Ovary (tissue), 3 donors: Measurements from ENCODE around the gene TRIM41.

Experiments used
- EP300 ChIP-seq: sonication (generic); formaldehyde crosslinking; IDR thresholded peaks from one replicate; pipeline ENCODE4 v1.6.1; 2017; ENCODE audit warnings: antibody characterized with exemption
- POLR2A ChIP-seq: fragments of 450-650 bp; IDR thresholded peaks from one replicate; pipeline ENCODE4 v1.6.1; 2017; ENCODE audit warnings: antibody characterized with exemption, mild to moderate bottlenecking, moderate library complexity
- TF ChIP-seq, protein P1 (sequence below), 3 donors: fragments of 450-650 bp in 2 of 3; fragments of 200-600 bp in 1 of 3; IDR thresholded peaks; one replicate each; pipeline versions ENCODE4 v1.5.1 to v1.8.0; 2016 to 2022; ENCODE audit warnings: antibody characterized with exemption in 3 of 3, mild to moderate bottlenecking in 1 of 3
- donor health status: DM: no; HTN: no; CAD: no.

DNA sequence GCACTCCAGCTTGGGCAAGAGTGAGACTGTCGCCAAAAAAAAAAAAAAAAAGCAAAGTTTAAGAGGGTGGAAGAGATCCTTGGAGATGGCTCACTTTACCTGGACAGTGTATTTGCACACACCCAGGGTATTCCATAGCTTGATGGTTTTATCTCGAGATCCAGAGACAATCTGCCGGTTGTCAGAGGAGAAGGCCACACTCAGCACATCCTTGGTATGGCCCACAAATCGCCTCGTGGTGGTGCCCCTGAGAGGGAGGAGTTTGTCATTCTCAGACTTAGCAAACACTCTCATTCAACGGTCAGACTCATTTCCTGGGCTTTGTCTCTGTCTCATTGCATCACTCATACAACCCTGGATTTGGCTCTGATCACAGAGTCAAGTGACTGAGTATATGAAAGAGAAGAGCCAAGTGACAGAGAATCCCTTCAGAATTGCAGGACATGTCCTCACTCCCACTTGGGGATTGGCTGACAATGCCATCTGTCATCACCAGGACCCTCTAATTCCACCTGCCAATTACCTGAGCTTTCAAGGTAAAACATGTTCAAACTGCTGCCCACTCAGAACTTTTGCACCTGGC is 18.4 kb downstream of the TRIM41 start:
- TF ChIP-seq, protein P1, sequence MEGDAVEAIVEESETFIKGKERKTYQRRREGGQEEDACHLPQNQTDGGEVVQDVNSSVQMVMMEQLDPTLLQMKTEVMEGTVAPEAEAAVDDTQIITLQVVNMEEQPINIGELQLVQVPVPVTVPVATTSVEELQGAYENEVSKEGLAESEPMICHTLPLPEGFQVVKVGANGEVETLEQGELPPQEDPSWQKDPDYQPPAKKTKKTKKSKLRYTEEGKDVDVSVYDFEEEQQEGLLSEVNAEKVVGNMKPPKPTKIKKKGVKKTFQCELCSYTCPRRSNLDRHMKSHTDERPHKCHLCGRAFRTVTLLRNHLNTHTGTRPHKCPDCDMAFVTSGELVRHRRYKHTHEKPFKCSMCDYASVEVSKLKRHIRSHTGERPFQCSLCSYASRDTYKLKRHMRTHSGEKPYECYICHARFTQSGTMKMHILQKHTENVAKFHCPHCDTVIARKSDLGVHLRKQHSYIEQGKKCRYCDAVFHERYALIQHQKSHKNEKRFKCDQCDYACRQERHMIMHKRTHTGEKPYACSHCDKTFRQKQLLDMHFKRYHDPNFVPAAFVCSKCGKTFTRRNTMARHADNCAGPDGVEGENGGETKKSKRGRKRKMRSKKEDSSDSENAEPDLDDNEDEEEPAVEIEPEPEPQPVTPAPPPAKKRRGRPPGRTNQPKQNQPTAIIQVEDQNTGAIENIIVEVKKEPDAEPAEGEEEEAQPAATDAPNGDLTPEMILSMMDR (IDR thresholded peaks at IDR 0.05), result no peak
- TF ChIP-seq EP300 (no peak), POLR2A (no peak)
